SK-N-SH (cell line): ENCODE data around the gene COL9A3. TPM values are rescaled to one million over a fixed set of nuclear protein-coding genes. Genes with fewer than 3 reads are reported as not detected.
A peak's percentile ranks its signal among the peaks of the same experiment; 100 is the strongest.

Experiments used
- CTCF ChIA-PET: fragments of 300-600, 350-600 bp; formaldehyde crosslinking; extraction: SDS; loops from one replicate; lab custom pipeline; 2021; lab: Yijun Ruan, JAX
- POLR2A ChIA-PET: fragments of 350-600 bp; sonication (Branson Sonifier 250); formaldehyde crosslinking; extraction: SDS; loops from one replicate; lab custom pipeline; 2020; ENCODE audit warnings: antibody characterized with exemption, inconsistent platforms; lab: Yijun Ruan, JAX
- DNase-seq: peaks from one replicate; pipeline ENCODE4 v3.0.0; 2012
- H2AFZ ChIP-seq: fragments of 200-600 bp; sonication (generic); 2 replicates; pipeline ENCODE4 v1.8.1; 2016; ENCODE audit warnings: antibody characterized with exemption, mild to moderate bottlenecking, low read depth
- H3F3A ChIP-seq: fragments of 200-600 bp; sonication (generic); replicated peaks from 2 replicates; pipeline ENCODE3; 2016; ENCODE audit warnings: antibody characterized with exemption, mild to moderate bottlenecking; ENCODE audit not compliant: insufficient read depth
- H3K27ac ChIP-seq, 2 experiments: fragments of 200-500 bp in 1 of 2; fragments of 200-600 bp in 1 of 2; sonication (Bioruptor generic) in 1 of 2; sonication (generic), shearing (Covaris generic) in 1 of 2; 2 replicates each; pipeline versions ENCODE4 v1.5.1 to v1.6.1; 2014 to 2016; ENCODE audit warnings: low read depth in 2 of 2, inconsistent platforms in 1 of 2, low read length in 1 of 2, mild to moderate bottlenecking in 1 of 2, mixed read lengths in 1 of 2
- H3K27me3 ChIP-seq: fragments of 200-600 bp; sonication (generic), shearing (Covaris generic); 2 replicates; pipeline ENCODE4 v1.6.1; 2016; ENCODE audit warnings: mixed run types; ENCODE audit not compliant: insufficient read depth
- H3K36me3 ChIP-seq, 2 experiments: fragments of 200-500 bp in 1 of 2; fragments of 200-600 bp in 1 of 2; sonication (Bioruptor generic) in 1 of 2; sonication (generic) in 1 of 2; replicated peaks in 1 of 2; 2 replicates each; pipeline versions ENCODE3 to v1.5.1; 2014 to 2016; ENCODE audit warnings: low read length in 1 of 2, mild to moderate bottlenecking in 1 of 2; ENCODE audit not compliant: insufficient read depth in 2 of 2, control insufficient read depth in 1 of 2
- H3K4me1 ChIP-seq, 2 experiments: fragments of 200-500 bp in 1 of 2; fragments of 200-600 bp in 1 of 2; sonication (Bioruptor generic) in 1 of 2; sonication (generic), shearing (Covaris generic) in 1 of 2; 2 replicates each; pipeline versions ENCODE4 v1.5.1 to v1.6.1; 2014 to 2016; ENCODE audit warnings: low read depth in 1 of 2, low read length in 1 of 2, mixed run types in 1 of 2; ENCODE audit not compliant: insufficient read depth in 2 of 2, control insufficient read depth in 1 of 2
- H3K4me2 ChIP-seq: fragments of 200-600 bp; sonication (generic), shearing (Covaris generic); 2 replicates; pipeline ENCODE4 v1.6.1; 2017; ENCODE audit warnings: mixed run types
- H3K4me3 ChIP-seq, 2 experiments: fragments of 200-500 bp in 1 of 2; fragments of 200-600 bp in 1 of 2; sonication (Bioruptor generic) in 1 of 2; sonication (generic), shearing (Covaris generic) in 1 of 2; 2 replicates each; pipeline versions ENCODE4 v1.5.1 to v1.8.1; 2014 to 2016; ENCODE audit warnings: low read depth in 2 of 2, inconsistent platforms in 1 of 2, low read length in 1 of 2, mild to moderate bottlenecking in 1 of 2, mixed read lengths in 1 of 2, moderate library complexity in 1 of 2
- H3K79me2 ChIP-seq: fragments of 200-600 bp; sonication (generic); 2 replicates; pipeline ENCODE4 v1.8.1; 2017; ENCODE audit warnings: mild to moderate bottlenecking; ENCODE audit not compliant: insufficient read depth
- H3K9ac ChIP-seq: fragments of 200-600 bp; sonication (generic); 2 replicates; pipeline ENCODE4 v1.6.1; 2017; ENCODE audit warnings: mixed run types
- H3K9me2 ChIP-seq: fragments of 200-600 bp; sonication (generic); 2 replicates; pipeline ENCODE4 v1.6.1; 2017; ENCODE audit warnings: mixed run types
- H3K9me3 ChIP-seq: fragments of 200-600 bp; sonication (generic); 2 replicates; pipeline ENCODE4 v1.6.1; 2017; ENCODE audit warnings: mixed run types, mild to moderate bottlenecking, moderate library complexity
- H4K20me1 ChIP-seq: fragments of 200-600 bp; sonication (generic); 2 replicates; pipeline ENCODE4 v1.6.1; 2017; ENCODE audit warnings: mild to moderate bottlenecking, mixed run types; ENCODE audit not compliant: insufficient read depth
- CHD2 ChIP-seq: fragments of 150-350 bp; IDR thresholded peaks from 2 replicates; pipeline ENCODE4 v1.6.1; 2018; ENCODE audit warnings: low read length; ENCODE audit not compliant: partially characterized antibody
- ELF1 ChIP-seq: IDR thresholded peaks from 2 replicates; pipeline ENCODE4 v1.4.0; 2012
- EZH2phosphoT487 ChIP-seq: fragments of 200-600 bp; sonication (generic); IDR thresholded peaks from 2 replicates; pipeline ENCODE4 v1.6.1; 2017; ENCODE audit warnings: low read depth, mixed run types, mild to moderate bottlenecking, antibody characterized with exemption, moderate library complexity, borderline replicate concordance
- FOXJ3 ChIP-seq: sonication (generic); formaldehyde crosslinking; IDR thresholded peaks from 2 replicates; pipeline ENCODE4 v1.5.1; 2020; ENCODE audit warnings: mild to moderate bottlenecking, missing genetic modification reagents
- FOXM1 ChIP-seq: IDR thresholded peaks from 2 replicates; pipeline ENCODE4 v1.4.0; 2012; ENCODE audit warnings: low read depth, mild to moderate bottlenecking
- GABPA ChIP-seq: IDR thresholded peaks from 2 replicates; pipeline ENCODE4 v1.4.0; 2012; ENCODE audit warnings: low read depth, mild to moderate bottlenecking
- MAX ChIP-seq: IDR thresholded peaks from 2 replicates; pipeline ENCODE4 v1.4.0; 2012; ENCODE audit warnings: low read depth
- MEF2A ChIP-seq: IDR thresholded peaks from 2 replicates; pipeline ENCODE4 v1.4.0; 2012; ENCODE audit warnings: low read depth, borderline replicate concordance
- MXI1 ChIP-seq: IDR thresholded peaks from 2 replicates; pipeline ENCODE4 v1.6.1; 2012; ENCODE audit warnings: mild to moderate bottlenecking, low read depth, low read length, improper control_type of control experiment
- NFIC ChIP-seq: IDR thresholded peaks from 2 replicates; pipeline ENCODE4 v1.4.0; 2012; ENCODE audit warnings: borderline replicate concordance
- NRF1 ChIP-seq: IDR thresholded peaks from 2 replicates; pipeline ENCODE4 v1.6.1; 2012; ENCODE audit warnings: low read depth, mild to moderate bottlenecking, low read length
- PBX3 ChIP-seq: IDR thresholded peaks from 2 replicates; pipeline ENCODE4; 2012
- RAD21 ChIP-seq: IDR thresholded peaks from 2 replicates; pipeline ENCODE4 v1.6.1; 2012; ENCODE audit warnings: mild to moderate bottlenecking, low read length
- RCOR1 ChIP-seq: fragments of 150-350 bp; IDR thresholded peaks from 2 replicates; pipeline ENCODE4 v1.6.1; 2017; ENCODE audit warnings: antibody characterized with exemption, low read length
- REST ChIP-seq: IDR thresholded peaks from 2 replicates; pipeline ENCODE4 v1.6.1; 2012; ENCODE audit warnings: mild to moderate bottlenecking, low read depth, low read length, moderate library complexity
- RXRA ChIP-seq: IDR thresholded peaks from 2 replicates; pipeline ENCODE4 v1.4.0; 2012; ENCODE audit warnings: low read depth, mild to moderate bottlenecking, borderline replicate concordance
- TAF1 ChIP-seq: IDR thresholded peaks from 2 replicates; pipeline ENCODE4 v1.6.1; 2012; ENCODE audit warnings: low read depth, mild to moderate bottlenecking, low read length, moderate library complexity, borderline replicate concordance
- USF1 ChIP-seq: IDR thresholded peaks from 2 replicates; pipeline ENCODE4 v1.4.0; 2012; ENCODE audit warnings: low read depth, borderline replicate concordance
- YY1 ChIP-seq: IDR thresholded peaks from 2 replicates; pipeline ENCODE4 v1.4.0; 2012; ENCODE audit warnings: low read depth, mild to moderate bottlenecking
- WGBS: methylation state at CpG from one replicate; pipeline ENCODE4 v1.1.6; 2017; ENCODE audit warnings: low lambda C conversion rate; 5-methylcytosine and 5-hydroxymethylcytosine counted together
- polyA plus RNA-seq, 3 experiments: library from polyadenylated mRNA; depleted of rRNA; stranded (reverse); fragments of >200 nt; gene quantifications; 2 replicates each; pipeline ENCODE4 v1.2.3, GENCODE V29; 2012
- TF ChIP-seq, protein P1 (sequence below): fragments of 150-350 bp; IDR thresholded peaks from 2 replicates; pipeline ENCODE4 v1.6.1; 2016; ENCODE audit warnings: mild to moderate bottlenecking, low read depth, low read length

COL9A3 gene
- polyA plus RNA-seq, 1 of the 3 experiments (the other 2 are of a cell fraction) = 2.5 TPM

DNA sequence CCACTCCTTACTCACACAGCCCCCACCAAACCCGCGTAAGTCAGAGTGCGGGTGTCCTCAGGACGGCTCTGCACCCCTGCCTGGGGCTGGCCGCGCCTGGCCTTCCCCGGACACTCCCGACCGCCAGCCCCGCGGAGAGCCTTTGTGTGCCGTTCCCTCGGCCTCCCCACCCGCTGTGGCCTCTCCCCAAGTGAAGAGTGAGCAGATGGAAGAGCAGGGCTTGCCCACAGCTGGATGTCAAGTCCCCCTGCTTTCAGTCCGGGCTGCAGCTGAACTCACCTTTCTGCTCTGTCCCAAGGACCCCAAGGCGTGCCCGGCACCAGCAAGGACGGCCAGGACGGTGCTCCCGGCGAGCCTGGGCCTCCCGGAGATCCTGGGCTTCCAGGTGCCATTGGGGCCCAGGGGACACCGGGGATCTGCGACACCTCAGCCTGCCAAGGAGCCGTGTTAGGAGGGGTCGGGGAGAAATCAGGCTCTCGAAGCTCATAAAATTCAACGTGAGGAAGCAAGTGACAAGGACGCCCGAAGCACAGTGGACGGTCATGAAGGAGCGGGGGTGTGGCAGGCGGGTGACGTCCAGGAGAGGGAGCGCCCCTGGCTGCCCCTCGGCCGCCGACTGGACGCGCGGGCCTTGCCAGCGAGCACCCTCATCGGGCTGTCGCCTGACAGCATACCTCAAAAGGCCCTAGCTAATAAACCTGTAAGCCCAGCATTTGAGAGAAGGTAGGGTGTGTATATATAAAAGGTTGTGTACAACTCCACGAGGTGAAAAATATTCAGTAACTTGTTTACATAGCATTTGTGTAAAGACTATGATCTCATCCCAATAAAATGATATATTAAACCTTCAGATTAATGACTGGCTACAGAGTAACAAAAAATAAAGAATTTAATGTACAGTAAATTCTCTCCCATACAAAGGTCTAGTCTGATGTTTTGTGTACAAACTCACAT lies 23.7 kb downstream of the COL9A3 start:
- TF ChIP-seq MEF2A (no peak), YY1 (no peak), RXRA (no peak)
- H3K27ac ChIP-seq = no peak overlapping the region
- no peak overlapping the region for H3K4me3 ChIP-seq
- DNase-seq = peak; percentile 24
- CTCF ChIA-PET = interaction anchor here (3.0 kb wide), 1 partner anchor 18 kb away, joined by 14 read pairs; no protein-coding TSS in a partner anchor
- H3K27me3 ChIP-seq = no peaks in the 10 kb centered on the region
- H3K4me2 ChIP-seq = no peak overlapping the region
- no peaks in the 10 kb centered on the region for H3F3A ChIP-seq
- H3K9me3 ChIP-seq = no peaks in the 10 kb centered on the region
- H3K36me3 ChIP-seq = peaks cover 4 to 19% of the 10 kb centered on the region in 2 experiments
- no peaks in the 10 kb centered on the region for H4K20me1 ChIP-seq
- POLR2A ChIA-PET = no interaction called here
- H3K79me2 ChIP-seq = no peaks in the 10 kb centered on the region
- no peaks in the 10 kb centered on the region for H3K9me2 ChIP-seq
- WGBS = 94% methylated on average over 44 of the region's 45 CpGs
- no peak overlapping the region for H2AFZ ChIP-seq
- H3K9ac ChIP-seq = no peak overlapping the region
- peaks cover 0 to 8% of the 10 kb centered on the region in 2 experiments; a peak in 1 of 4 replicates for H3K4me1 ChIP-seq

- Histone ChIP-seq H3K4me3 (no peak overlapping the region), H2AFZ (no peak overlapping the region), H3K9ac (no peak overlapping the region), H3K27me3 (no peaks in the 10 kb centered on the region), H3K9me3 (no peaks in the 10 kb centered on the region), H3K9me2 (no peaks in the 10 kb centered on the region), H3K4me2 (no peak overlapping the region), H3K4me1 (peaks cover 0 to 8% of the 10 kb centered on the region in 2 experiments; a peak in 1 of 4 replicates), H3K27ac (no peak overlapping the region), H3K79me2 (no peaks in the 10 kb centered on the region), H4K20me1 (no peaks in the 10 kb centered on the region), H3K36me3 (peaks cover 8 to 27% of the 10 kb centered on the region in 2 experiments), H3F3A (no peaks in the 10 kb centered on the region)
- no peak for DNase-seq
- CTCF ChIA-PET = interaction anchor here (1.0 to 3.0 kb wide), 3 partner anchors 13 to 65 kb away, joined by 4 to 14 read pairs (median 4); no protein-coding TSS in a partner anchor
- WGBS = 91% methylated on average over 16 of the region's 16 CpGs
- POLR2A ChIA-PET = no interaction called here
- TF ChIP-seq EZH2phosphoT487 (no peak), USF1 (no peak), PBX3 (no peak), MXI1 (no peak), FOXM1 (no peak), ELF1 (no peak), NRF1 (no peak), REST (no peak), MEF2A (no peak), NFIC (no peak), FOXJ3 (CRISPR knock-in tag) (no peak), GABPA (no peak), MAX (no peak), RCOR1 (no peak), TAF1 (no peak), RAD21 (no peak), CHD2 (no peak)
- TF ChIP-seq, protein P1, sequence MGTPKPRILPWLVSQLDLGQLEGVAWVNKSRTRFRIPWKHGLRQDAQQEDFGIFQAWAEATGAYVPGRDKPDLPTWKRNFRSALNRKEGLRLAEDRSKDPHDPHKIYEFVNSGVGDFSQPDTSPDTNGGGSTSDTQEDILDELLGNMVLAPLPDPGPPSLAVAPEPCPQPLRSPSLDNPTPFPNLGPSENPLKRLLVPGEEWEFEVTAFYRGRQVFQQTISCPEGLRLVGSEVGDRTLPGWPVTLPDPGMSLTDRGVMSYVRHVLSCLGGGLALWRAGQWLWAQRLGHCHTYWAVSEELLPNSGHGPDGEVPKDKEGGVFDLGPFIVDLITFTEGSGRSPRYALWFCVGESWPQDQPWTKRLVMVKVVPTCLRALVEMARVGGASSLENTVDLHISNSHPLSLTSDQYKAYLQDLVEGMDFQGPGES = no peak
Observed at GRCh38 chr20:62841705-62842212, 24.9 kb downstream of the COL9A3 start.
